GM21367 (cell line): ENCODE results near the gene POLR3GL.

ENCODE experiments used
- ATAC-seq: cut with Tn5 transposase; IDR thresholded peaks from one replicate; pipeline ENCODE4 v1.9.1; 2021; ENCODE audit not compliant: unreplicated experiment

The POLR3GL gene

GRCh38 chr1:145991735-145992412 is 27.4 kb downstream of the POLR3GL start:
- no peak for ATAC-seq

DNA sequence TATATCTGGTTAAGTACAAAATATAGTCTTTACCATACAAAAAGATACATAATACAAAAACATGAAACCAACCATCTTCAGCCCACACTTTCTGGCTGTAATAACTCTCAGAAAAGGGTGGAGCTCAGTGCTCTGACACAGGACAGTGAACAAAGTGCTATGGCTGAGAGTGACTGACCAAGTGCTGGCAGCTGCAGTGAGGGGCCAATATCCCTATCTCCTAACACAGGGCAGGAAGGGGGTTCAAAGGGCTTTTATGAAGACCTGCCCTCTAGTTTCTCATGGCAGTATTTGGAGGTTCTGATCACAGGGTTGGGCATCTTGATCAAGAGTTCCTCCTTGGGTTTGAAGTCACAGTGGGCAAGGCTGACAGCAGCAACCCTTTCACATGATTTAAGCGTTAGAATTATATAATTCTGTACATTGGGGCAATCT is 28.0 kb downstream of the POLR3GL start:
- ATAC-seq: no peak

DNA sequence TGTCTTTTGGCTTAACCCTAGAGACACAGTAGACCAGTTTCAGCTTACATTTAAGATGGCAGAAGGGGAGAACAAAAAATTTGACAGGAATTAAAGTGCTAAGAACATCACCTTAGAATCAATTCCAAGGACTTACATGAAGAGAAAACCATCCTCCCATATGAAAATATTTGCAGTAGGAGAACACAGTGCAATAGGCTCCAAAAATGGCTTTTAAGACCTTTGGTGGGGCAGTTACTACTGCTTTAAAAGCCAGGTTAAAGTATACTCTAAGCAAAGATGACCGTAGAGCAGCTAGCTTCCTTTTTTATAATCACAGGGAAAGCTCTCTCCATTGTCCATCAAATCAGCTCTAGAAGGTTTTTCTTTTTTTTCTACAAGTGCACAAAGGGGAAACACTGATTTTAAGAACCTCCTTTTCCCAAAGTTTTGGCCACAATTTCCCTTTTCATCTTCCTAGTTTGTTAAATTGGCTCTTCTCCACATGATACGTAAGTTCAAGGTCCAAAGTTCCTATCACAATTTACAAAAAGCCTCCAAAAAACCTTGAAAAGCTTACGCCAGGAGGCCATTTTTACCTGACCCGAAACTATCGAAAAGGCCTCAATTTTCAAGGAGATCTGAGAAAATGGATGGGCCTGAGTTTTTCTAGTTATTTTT is 28.6 kb downstream of the POLR3GL start:
- no peak for ATAC-seq

GRCh38 chr1:145993618-145994390 is 29.3 kb downstream of the POLR3GL start:
- no peak for ATAC-seq

- no peak for ATAC-seq
These were observed 30.1 kb downstream of the POLR3GL start for GRCh38 chr1:145994391-145995120.

GRCh38 chr1:145995148-145995881 is 30.8 kb downstream of the POLR3GL start:
- no peak for ATAC-seq

DNA sequence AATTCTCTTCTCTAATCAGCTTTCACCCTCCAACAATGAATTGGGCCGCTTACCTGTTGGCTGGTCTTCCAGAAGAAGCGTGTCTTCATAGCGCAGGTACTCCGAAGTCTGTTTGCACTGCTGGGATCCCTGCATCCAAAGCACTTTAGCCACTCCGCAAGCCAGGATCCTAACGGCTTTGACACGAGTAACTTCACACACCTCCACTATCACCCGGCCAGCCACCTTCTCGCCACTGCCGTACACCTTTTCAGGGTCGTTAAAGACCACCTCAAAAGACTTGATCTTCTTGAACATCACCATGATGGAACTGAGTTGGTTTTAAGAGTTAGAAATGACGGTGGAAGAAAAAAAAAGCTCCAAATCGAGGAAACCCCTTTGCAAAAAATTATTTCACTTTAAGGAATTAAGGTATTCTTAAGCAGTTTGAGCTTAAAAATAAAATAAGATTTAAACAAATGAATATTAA is 31.5 kb downstream of the POLR3GL start:
- no peak for ATAC-seq

DNA sequence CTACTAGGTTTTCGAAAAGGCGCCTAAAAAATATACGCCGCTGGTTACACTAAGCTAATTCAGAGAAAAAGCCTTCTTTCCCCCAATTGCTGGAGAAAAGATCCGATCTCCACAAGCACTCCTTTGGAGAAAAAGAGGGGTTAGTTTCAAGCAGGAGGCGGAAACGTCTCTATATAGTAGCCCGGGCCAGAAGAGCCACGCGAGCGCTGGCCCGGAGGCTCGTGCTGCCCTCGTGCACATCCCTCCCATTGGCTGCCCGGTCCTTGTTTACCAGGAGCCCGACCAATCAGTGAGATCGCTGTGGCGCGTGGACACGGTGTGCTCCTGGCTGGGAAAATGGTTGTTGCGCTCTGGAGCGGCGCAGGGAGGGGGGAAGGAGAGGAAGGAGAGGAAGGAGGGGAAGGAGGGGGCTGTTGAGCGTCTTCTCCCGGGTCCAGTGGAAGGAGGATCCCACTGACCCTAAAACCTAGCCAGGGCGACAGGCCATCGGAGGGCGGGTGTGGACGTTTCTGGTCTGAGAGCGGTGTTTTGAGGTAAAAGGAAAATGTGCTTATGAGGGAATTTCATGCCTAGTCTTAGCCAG is 32.0 kb downstream of the POLR3GL start, which contains the start of gene TXNIP:
Gene TXNIP, minus strand, starts transcription at position 147 of the 583 bp plus-strand sequence. CDS start 313 bp downstream, outside the sequence.
- ATAC-seq: peak; percentile 89

DNA sequence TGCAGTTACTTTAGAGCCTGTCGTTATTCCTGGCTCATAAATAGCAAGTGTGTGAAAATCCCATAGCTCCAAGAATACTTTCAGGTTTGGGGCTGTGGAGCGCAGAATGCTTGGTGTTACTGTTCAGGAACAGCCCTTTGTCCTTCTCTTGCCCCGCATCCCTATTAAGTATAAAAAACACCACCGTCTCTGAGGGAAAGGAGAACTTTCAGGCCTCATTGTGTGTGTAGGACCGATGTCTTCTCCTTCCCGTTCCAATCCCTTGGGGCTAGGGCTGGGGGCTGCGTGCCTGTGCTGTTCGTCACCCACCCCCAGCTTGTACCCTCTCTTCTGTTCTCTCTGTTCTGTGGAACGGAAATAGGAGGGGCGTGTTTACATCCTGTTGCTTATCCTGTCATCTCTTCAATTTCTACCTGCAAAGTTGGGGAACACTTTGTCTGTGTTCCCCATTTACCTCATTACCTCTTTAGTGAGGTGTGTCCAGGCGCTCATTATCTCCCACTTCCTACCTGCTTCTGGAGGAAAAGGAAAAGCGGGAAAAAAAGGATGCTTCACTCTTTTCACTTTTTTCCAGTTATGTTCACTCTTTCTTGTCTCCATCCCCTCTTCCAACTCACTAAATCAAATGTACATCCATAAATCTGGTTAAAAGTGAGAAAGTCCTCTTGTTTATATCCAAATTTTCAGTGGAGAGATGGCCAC is 32.7 kb downstream of the POLR3GL start:
- ATAC-seq: peak; percentile 17

DNA sequence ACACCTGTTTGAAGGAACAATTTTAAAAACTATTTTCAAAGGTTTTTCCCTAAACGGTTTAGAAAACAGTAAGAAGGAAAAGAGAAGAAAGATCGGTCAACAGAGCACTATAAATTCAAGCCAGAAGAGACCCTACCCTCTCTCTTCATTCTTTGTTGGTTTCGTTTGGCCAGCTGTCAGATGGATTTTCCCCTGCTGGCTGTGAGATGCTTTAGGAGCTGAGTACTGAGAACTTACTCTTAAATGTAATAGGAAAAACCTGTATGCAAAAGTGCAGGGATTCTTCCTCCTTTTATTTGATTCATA is 33.2 kb downstream of the POLR3GL start:
- no peak for ATAC-seq

DNA sequence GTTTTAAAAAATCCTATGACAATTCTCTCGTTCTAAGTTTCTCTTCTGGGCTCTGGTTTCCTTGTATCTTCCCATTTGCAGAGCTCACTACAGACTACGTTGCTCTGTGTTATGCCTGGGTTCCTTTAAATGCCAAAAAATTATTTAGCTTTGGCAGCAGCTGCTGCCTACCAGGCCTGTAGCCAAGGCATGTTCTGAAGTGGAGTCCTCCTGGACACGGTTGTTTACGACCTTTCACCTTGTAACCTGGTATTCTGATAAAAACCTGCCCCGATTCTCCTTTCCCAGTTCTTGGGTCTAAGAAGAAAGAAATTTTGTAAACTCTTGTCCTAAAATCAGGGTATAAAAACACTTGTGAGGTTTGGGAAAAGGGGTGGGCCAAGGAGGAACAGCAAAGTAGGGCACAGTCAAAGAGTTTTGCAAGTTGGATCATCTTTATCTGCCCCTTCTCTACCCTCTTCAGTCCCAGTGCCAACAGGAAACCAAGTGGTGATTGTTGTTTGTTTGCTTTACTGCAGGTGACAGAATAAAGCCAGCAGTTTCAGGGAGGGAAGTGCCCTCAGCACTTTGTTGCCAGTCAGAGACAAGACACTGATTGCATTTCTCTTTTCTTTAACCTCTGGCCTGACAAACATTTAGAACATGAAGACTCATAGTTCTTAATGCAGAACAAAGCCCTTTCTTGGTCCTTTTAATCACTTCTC is 35.0 kb downstream of the POLR3GL start:
- no peak for ATAC-seq

DNA sequence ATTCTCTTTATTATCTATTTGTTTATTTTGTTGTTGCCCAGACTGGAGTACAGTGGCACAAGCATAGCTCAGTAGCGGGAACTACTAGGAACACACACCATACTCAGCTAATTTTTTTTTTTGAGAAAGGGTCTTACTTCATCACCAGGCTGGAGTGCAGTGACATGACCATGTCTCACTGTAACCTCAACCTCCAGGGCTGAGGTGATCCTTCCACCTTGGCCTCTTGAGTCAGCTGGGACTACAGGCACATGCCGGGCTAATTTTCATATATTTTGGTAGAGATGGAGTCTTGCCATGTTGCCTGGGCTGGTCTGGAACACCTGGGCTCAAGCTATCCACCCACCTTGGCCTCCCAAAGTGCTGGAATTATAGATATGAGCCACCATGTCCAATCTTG is 37.2 kb downstream of the POLR3GL start:
- ATAC-seq: no peak

GRCh38 chr1:146007489-146008133 is 43.1 kb downstream of the POLR3GL start:
- no peak for ATAC-seq

- no peak for ATAC-seq
These were observed 45.7 kb downstream of the POLR3GL start for GRCh38 chr1:146010126-146010738.

- no peak for ATAC-seq
These were observed 48.4 kb downstream of the POLR3GL start for GRCh38 chr1:146012703-146013558.

GRCh38 chr1:146013559-146013922 is 49.1 kb downstream of the POLR3GL start:
- ATAC-seq: no peak

GRCh38 chr1:146016891-146017290 is 52.4 kb downstream of the POLR3GL start:
- no peak for ATAC-seq
